ENCODE measurements around the gene FILIP1.

FILIP1 gene, protein sequence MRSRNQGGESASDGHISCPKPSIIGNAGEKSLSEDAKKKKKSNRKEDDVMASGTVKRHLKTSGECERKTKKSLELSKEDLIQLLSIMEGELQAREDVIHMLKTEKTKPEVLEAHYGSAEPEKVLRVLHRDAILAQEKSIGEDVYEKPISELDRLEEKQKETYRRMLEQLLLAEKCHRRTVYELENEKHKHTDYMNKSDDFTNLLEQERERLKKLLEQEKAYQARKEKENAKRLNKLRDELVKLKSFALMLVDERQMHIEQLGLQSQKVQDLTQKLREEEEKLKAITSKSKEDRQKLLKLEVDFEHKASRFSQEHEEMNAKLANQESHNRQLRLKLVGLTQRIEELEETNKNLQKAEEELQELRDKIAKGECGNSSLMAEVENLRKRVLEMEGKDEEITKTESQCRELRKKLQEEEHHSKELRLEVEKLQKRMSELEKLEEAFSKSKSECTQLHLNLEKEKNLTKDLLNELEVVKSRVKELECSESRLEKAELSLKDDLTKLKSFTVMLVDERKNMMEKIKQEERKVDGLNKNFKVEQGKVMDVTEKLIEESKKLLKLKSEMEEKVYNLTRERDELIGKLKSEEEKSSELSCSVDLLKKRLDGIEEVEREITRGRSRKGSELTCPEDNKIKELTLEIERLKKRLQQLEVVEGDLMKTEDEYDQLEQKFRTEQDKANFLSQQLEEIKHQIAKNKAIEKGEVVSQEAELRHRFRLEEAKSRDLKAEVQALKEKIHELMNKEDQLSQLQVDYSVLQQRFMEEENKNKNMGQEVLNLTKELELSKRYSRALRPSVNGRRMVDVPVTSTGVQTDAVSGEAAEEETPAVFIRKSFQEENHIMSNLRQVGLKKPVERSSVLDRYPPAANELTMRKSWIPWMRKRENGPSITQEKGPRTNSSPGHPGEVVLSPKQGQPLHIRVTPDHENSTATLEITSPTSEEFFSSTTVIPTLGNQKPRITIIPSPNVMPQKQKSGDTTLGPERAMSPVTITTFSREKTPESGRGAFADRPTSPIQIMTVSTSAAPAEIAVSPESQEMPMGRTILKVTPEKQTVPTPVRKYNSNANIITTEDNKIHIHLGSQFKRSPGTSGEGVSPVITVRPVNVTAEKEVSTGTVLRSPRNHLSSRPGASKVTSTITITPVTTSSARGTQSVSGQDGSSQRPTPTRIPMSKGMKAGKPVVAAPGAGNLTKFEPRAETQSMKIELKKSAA (N-terminal part only)

DNA sequence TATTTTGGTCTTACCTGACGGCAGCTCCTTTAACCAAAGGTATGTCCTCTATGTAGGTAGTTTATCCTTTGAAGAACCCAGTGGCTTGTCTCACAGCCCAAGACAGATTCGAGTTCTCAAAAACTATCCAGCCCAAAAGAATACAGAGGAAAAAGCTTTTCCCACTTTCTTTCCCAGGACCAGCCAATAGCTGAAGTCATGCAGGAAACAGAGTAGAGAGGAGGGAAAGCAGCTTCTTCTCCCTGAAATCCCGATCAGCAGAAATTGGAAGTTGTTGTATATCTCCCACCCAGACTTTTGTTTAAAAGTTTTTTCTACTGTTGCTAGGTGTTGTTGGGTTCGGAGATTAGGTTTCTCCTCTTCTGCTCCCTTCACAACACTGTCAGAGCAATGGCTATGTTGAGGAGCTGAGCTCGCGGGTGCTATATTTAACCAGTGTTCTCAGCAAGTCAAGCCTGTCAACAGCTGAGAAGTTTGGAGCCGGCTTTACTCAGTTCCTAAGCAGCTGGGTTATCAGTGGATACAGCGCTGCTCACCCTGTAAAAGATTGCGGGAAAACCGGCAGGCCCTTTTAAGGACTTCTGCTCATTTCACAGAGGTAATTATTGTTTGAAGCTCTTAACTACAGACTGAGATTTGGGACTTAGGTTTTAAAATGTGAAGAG lies at the start of gene FILIP1:
TSS of gene FILIP1 (minus strand) at position 401 of the 665 bp plus-strand sequence. CDS start 78,828 bp downstream, outside the sequence.
- DNase-seq, result no peak

DNA sequence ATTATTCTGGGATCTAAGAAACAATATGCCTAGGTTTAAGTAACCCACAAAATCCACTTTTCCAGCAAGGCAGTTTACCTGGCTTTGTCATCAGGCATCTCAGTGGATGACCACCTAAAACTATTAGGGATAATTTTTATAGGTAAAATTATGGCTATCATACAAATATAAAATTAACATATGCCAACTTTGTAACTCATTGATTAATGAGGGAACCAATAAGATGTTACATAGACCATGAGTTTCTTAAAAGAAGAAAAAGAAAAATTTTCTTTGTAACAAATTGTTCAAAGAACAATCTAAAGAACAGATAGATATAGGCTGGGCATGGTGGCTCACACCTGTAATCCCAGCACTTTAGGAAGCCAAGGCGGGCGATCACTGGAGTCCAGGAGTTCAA lies 49.7 kb upstream of the FILIP1 start:
- DNase-seq, result no peak

DNA sequence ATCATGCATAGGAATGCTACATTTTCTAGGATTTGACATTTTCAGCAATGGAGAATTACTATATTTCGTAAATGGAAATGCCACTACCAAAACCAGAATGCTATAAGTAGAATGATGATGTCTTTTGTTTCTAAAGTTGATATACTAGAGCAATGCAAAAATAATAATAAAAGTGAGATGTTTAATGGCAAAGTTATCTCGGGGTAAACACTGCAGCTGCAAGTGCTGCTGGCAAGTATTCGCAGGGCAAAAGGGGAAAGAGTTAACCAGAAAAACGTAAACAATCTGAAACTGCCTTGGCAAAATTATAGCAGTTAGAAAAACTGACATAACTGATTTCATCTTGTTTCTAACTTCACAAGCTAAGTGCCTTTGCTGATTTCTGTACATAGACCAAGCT lies 45.5 kb upstream of the FILIP1 start:
- DNase-seq, result no peak

DNA sequence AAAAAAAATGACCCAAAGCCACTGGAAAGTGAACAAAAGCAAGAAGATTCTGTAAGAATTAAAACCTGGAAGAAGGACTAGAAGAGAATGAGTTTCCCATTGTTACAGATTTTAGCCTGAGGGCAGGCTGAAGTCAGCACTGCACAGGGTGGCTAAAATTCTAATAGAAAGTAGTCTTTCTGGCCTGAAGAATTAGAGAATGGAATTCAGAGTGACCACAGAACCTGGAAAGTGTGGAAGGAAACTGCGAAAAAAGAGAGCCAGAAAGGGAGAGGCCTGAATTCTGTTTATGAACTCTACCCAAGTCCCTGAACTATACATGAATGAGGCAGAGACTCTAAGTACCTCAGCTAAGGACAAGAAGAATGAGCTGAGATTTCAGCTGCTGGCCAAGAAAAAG lies 38.9 kb upstream of the FILIP1 start:
- no peak for DNase-seq

DNA sequence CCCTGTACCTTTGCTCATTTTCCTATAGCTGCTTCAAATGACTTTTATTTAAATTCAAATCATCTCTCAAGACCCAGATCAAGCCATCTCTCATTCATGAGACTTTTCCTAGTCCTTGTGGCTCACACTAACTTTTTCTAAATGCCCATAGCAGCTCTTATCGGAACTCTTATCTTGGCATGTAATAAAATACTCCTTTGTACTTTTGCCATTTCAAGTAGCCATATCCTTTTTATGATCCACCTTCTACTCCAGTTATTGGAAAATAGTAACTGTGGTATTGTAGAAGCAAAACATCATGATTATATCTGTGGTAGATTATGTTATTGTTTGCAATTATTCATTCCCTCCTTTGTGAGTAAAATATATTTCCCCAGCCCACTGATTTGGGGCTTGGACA lies 37.6 kb upstream of the FILIP1 start:
- DNase-seq, result no peak

DNA sequence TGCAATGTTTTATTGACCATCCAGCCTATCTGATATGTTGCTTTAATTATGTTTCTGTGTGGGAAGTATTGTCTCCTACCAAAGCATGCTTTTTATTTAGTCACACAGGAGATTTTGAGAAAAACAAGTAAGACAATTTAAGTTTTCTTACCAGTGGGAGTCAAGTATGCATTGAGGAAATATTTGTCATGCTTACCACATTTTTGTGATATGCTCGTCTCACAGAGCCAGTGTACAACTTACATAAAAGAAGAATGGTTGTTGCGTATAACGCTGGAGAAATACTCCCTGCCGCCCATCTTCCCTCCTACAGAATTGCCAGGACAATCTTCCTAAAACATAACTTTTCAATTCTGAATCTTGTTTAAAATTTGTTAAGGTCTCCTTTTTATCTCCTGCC lies 37.1 kb upstream of the FILIP1 start:
- DNase-seq, result no peak

DNA sequence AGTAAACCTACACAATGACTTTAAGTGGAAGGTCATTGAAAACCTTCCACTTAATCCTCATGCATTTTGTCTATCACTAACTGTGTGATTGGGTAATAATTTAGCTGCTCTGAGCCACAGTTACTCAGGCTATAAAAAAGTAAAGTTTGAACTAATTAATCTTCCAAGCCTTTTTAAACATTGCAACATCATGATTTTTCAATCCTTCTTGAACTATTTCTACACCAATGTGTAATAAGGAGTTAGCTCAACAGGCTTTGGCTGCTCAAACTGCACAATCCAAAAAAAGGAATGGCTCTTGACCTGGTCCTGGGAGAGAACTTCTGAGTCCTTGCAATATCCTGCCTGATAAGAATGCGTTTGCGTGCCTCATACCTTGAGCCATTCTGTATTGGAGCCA lies 34.8 kb upstream of the FILIP1 start:
- DNase-seq, result no peak

DNA sequence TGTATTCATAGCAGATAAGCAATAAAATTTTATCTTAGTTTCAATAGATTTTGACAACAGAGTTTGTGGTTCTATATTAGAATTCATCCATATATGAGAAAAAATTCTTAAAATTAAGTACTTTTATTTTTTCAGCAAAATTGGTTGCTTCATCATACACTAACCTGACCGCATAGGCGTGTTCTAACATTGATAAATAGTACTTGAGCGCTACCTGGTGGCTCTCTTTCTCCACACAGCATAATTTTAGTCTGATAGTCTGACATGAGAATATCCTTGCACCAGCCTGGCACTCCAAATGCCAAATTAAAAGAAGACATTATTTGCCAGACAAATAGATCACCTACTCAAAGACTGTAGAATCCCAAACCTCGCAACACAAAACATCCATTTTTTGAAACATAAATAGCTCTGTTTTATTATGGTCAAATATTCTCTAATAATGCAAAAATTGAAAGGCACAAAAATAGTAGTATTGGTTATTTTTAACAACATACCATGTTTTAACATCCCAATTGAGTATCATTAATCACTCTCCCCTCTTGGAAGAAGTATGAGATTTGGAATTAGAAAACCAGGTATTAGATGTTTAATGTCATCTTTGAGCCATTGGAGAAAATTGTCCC lies 33.0 kb upstream of the FILIP1 start:
- DNase-seq, result no peak

DNA sequence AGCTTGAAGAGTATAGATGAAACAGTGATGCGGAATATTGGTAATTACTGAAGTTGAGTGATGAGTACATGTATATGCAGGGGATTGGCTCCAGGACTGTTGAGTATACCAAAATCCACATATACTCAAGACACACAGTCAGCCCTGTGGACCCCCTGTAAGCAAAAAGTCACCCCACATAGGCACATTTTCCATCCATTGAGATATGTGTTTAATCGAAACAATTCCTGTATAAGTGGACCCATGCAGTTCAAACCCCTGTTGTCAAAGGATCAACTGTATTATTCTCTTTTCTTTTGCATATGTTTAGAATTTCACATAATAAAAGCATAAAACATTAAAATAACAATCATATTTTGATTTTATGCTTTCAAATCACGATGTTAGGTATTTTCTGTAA lies 32.1 kb upstream of the FILIP1 start:
- no peak for DNase-seq

DNA sequence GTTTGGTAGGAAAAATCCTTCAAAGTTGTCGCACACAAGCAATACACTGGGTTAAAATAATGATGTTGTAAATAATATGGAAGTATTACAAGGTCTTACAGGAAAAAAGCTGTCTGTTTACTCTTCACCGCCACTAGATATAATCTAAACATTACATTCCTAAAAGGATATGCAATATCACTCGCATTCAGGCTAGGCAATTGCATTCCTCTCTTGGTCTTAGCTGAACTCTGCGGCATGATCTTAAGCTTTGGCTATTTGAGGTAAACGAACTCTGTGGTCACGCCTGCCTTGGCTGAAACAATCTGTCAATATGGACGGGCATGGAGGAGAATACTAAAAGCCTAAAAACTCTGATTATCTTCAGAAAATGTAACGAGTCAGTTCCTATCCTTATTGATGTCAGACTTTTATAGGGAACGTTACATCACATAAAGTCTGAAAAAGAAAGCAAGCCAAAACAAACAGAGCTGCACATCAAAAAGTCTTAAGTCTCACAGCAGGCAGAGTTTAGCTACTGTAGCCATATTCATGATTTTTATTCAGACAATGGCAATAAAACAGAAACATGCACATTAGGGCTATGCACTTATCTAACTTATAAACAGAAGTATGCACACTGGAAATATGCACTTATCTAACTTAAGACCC lies 30.8 kb upstream of the FILIP1 start:
- DNase-seq, result no peak

DNA sequence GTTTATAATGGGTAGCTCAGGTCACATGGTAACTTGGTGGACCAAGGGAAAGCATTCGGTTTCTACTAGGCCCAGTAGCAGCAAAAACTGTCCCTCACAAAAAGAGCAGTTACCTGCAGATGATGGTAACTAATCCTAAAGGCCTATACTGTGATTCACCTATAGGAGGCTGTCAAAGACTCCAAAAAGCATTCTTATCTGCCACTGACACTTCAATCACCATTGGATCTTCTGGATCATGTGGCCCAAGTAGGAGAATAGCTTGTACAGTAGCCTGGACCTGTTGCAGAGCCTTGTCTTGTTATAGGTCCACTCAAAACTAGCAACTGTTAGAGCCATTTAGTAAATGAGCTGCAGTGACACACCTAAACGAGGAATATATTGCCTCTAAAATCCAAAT lies 23.2 kb upstream of the FILIP1 start:
- no peak for DNase-seq

DNA sequence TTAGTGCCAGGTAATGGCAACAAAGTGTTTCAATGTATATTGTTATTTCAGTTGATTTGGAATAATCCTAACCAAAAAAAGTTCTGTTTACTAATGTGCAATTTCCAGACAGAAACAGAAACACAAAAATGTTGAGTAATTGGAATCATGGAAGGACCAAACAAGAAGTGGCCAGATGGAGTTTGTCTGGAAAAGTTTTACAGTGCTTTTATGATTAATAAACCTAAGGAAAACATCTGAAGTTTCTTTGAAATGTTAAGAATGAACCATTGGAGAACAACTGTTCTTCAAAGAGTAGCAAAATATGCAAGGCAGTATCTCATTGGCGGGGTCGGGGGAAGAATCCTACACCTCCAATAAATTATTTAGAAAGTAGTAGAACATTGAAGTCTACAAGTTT lies 19.0 kb upstream of the FILIP1 start:
- DNase-seq, result no peak

DNA sequence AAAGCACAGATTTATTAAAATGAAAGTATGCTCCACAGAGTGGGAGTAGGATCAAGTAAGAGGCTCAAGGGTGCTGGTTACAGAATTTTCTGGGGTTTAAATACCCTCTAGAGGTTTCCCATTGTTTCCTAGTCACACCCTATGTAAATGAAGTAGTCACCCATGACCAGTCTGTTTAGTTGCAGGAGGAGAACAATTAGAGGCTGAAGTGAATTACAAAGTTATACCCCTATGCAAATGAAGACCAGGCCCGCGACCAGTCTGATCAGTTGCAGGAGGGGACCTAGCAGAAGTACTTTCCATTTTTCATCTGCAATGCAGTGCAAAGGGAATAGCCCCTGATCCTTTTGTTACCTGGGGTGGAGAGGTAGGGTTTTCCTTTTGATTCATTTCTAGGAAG lies 11.8 kb upstream of the FILIP1 start:
- no peak for DNase-seq

DNA sequence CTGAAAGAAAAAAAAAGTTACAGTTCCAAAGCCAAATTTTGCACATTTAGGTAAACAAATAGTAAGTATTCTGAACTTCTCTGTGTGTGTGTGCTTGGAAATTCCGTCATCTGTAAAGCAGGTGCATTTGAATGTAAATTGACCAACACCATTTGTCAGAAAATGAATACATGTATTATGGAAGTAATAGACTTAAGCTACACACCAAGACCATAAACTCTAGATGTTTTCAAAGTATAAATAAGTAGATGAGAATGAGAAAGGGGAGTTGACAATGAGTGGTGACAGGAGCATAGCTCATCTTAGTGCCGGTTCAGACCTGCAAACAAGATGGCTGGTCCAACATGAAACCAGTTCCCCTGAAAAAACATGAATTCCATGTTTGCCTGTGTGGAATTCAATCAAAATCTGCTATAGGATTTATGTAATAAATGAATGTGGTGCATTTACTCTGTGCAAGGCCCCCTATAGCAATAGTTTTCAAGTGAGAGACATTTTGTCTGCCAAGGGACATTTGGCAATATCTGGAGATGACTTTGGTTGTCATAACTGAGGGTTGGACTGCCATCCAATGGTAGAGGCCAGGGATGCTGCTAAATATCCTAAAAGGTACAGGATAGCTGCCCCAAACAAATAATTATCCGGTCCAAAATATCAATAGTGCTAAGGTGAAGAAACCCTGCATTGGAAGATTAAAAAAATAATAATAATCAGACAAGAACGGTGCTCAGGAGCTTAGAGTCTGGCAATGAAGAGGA lies 11.0 kb upstream of the FILIP1 start:
- no peak for DNase-seq

DNA sequence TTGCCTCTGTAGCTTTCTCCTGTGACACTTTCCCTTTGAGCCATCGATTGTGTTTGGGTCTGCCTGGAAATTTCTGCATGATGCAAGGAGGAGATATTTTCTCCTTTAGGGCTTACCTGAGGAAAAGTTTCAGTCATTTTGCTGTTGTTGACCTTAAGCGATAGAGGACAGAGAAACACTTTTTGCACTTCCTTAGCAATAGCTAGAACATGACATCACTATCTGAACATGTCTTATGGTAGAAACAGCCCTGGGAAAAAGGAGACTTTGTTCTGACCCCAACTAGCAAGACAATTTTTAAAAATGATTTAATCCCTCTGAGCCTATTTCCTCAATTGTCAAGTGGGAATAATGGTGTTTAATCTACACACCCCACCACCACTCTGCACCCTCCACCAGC lies 9.7 kb upstream of the FILIP1 start:
- DNase-seq, result no peak

DNA sequence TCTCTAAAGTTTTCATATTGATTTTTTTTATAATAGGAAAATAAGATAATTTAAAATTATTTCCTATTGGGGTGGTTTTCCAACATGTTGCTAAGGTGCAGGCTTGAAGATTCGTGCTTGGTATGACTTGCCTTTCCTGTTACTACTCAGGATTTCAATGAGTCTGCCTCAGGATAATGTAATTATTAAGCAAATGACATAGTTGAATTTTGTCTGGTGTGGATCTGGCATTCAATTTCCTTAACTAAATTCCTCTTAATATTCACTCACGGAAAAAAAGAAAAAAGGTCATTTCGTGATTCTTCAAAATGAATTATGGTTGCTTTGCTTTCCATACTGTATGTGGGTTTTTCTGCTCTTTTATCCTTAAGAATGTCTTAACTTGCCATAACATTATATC lies 9.3 kb upstream of the FILIP1 start:
- no peak for DNase-seq

DNA sequence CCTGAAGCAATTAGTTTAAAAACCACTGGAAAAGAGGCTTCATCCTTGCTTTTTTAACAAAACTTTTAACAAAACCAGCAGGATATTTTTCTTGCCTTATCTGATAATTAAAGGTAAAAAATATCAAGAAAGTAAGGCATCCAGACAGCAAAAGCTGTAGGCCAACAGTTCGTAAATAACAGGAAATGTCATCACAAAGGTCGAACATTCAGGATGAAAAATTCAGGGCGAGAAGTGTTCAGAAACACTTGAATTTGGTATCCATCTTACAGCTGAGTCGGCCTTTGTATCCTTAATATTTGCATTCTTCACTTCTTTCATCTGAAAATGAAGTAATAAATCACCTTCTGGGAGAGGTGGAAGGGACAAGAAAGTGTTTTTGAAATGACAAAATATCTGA lies 8.2 kb upstream of the FILIP1 start:
- no peak for DNase-seq

DNA sequence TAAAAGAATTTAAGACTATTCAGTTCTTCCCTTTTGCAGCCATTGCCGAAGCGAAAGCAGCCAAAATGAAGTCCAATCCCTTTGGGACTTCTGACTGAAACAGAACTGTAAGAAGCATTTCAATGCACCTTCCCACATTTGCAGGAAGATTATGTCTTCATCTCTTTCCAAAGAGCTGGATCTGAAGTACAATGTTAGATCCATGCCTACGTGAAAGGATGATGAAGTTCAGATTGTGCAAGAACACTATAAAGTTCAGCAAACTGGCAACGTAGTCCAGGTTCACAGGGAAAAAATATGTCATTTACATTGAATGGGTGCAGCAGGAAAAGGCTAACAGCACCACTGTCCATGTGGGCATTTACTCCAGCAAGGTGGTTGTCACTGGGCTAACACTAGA lies 6.0 kb upstream of the FILIP1 start:
- DNase-seq, result no peak

DNA sequence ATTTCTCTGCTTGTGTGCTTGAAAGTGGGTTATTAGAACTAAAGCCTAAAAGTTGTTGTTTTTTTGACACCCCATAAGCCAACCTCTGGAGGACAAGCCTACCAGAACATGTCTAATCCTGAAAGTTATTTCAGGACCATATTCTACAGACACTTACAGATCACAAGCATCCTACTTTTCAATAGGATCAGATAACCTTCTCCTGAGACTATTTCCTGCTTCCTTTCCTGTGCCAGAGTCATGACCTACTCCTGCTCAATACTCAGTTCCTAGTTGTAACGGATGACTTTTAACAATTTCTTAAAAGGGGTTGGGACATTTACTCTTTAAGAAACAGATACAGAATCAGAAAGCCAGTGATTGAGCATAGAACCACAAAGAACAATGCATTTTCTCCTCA lies 5.3 kb upstream of the FILIP1 start:
- no peak for DNase-seq

DNA sequence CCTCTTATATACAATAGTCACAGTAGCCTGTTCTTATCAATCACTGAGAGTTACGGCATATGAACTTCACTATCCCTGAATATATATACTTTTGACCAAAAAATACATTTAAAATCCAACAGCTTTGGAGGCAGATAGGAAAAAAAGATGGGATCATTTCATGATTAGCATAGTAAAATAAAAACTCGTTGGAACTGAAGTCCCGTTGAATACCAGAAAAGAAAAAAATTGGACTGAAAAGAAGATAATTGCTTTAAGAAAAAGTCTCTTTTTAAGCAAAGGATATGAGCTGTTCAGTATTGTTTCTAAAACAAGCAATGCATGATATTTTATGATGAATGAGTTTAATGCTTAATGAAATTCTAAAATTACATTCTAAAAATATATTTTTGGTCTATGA lies 4.4 kb upstream of the FILIP1 start:
- DNase-seq, result no peak

DNA sequence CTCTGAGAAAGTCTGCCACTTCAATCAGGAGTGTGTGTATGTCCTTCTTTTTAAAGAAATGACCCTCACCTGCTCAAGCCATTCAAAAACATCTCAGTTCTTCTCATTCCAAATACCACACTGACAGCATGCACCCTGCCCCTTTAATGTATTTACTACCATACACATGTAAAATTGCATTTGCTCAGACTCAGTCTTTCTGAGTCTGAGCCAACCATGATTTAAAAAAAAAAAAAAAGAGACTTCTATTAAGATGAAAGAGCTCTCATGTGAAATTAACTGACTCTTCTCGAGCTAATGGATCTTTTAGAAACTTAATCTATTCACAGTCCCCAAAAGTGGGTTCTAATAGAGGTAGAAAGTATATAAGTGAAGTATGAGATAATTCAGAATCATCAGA lies 1.4 kb upstream of the FILIP1 start:
- DNase-seq, result no peak

Data from NCI-H1048 (cell line).